D721Med (cell line): ENCODE data around the gene RBL1.

Experiments used
- DNase-seq: peaks from one replicate; pipeline ENCODE4 v3.0.0; 2011; ENCODE audit warnings: low spot score; ENCODE audit not compliant: insufficient read length
- FAIRE-seq: peaks from 2 replicates; lab custom pipeline; 2011; peaks lifted over from hg19 to GRCh38; lab: Jason Lieb, UNC
- CTCF ChIP-seq: IDR thresholded peaks from 2 replicates; pipeline ENCODE4 v1.5.1; 2012; ENCODE audit warnings: mild to moderate bottlenecking, control low read depth; ENCODE audit not compliant: insufficient read depth; ENCODE audit errors: missing control alignments

Gene RBL1

DNA sequence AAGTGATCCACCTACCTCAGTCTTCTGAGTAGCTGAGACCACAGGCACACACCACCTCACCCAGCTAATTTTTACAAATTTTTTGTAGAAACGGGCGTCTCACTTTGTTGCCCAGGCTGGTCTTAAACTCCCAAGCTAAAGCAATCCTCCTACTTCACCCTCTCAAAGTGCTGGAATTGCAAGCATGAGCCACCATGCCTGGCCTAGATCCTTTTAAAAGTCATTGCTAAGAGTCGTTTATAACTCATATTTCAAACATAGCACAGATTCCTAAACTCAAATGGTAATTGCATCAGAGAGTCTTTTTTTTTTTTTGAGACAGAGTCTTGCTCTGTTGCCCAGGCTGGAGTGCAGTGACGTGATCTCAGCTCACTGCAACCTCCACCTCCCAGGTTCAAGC is 136.6 kb downstream of the RBL1 start:
- DNase-seq, result no peak
- no peak for TF ChIP-seq CTCF
- no peak for FAIRE-seq

DNA sequence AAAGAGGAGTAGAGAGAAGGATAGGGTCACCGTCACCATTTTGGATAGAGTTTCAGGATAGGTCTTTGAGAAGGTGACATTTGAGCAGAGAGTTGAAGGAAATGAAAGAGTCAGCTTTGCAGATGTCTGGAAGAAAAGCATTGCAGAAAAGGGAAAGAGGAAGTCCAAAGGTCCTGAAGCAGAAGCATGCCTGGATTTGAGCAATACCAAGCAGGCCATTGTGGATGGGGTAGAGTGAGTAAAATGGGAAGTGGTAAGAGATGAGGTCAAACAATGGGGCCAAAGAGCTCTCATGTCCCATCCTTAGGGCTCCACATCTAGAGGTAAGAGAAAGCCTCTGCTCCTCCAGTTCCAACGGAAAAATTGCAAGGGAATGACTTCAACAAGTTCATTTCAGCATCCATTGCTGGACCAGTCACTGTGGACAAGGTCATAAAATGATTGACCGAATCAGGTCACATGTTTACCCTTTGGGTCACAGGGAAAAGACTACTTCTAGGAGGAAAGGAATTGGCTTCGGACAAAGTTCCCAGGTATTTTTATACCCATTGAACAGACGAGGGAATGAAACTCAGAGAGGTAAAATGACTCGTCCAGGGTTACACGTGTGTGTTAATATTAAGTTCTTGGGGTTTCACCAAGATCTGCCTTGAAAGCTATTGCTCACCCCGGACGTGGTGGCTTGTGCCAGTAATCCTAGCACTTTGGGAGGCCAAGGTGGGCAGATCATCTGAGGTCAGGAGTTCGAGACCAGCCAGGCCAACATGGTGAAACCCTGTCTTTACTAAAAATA is 137.7 kb downstream of the RBL1 start:
- no peak for FAIRE-seq
- no peak for DNase-seq

DNA sequence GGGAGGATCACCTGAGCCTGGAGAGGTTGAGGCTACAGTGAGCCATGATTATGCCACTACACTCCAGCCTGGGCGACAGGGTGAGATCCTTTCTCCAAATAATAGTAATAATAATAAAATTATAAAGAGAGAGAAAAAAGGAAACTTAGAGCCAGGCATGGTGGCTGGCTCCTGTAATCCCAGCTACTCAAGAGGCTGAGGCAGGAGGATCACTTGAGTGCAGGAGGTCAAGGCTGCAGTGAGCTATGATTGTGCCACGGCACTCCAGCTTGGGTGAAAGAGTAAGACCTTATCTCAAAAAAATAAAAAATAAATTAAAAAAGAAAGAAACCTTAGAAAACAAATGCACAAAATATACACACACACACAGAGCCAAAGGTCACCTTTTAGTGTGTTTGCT is 139.1 kb downstream of the RBL1 start:
- no peak for DNase-seq
- FAIRE-seq, result no peak
- no peak for TF ChIP-seq CTCF

More for the DNA sequence above, 137.7 kb downstream of the RBL1 start:
- no peak for TF ChIP-seq CTCF

DNA sequence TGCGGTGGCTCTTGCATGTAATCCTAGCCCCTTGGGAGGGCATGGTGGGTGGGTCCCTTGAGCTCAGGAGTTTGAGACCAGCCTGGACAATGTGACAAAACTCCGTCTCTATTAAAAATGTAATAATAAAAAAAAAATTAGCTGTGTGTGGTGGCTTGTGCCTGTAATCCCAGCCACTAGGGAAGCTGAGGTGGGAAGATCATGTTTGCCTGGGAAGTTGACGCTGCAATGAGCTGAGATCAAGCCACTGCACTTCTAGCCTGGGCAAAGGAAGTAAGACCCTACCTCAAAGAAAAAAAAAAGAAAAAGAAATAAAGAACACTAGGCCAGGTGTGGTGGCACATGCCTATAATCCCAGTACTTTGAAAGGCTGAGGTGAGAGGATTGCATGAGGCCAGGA is 139.8 kb downstream of the RBL1 start:
- DNase-seq (no peak), FAIRE-seq (no peak)
- TF ChIP-seq CTCF, result no peak

DNA sequence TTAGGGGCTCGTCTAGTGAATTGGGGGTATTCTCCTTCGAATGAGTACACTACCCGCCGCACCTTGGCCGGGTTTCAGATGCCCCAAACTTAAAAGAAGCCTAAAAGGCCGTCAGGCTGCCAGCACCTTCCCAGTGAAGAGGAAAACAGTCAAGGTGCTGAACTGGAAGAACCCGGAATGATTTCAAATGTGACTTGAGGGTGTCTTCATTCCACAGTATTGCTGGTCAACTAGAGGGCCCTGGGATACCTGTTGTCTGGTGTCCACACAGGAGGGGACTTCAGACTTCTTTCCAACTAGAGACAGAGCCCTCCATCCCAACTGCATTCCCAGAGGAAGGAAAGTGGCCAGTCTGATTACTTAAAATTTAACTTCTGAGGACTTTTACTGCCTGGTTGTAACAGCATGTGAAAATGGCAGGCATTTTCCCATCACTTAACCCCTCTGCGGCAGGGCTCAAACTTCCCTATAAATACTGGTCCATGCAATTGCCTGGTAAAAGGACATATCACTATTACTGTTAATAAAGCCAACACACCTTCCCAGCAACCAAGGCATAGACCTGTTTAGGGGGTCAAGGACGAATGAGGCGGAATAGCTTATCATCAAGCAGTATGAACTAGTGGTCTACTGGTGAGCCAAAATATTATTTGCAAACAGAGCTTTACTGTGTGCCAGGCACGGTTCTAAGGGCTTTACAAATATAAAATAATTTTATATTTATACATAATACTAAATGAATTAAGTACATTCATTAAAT is 143.6 kb downstream of the RBL1 start:
- FAIRE-seq (no peak), DNase-seq (no peak)
- no peak for TF ChIP-seq CTCF

GRCh38 chr20:36951198-36951978 is 144.4 kb downstream of the RBL1 start, which contains the start of gene SAMHD1:
SAMHD1 (minus strand) TSS chr20:36951708; CDS start chr20:36951643, 65 bp downstream.
- peak; percentile 94 for DNase-seq
- no peak for TF ChIP-seq CTCF
- no peak for FAIRE-seq
